ENCODE data around the gene OSTF1. TPM values are rescaled to one million over a fixed set of nuclear protein-coding genes. Genes with fewer than 3 reads are reported as not detected.
A peak's percentile ranks its signal among the peaks of the same experiment; 100 is the strongest.

OSTF1 gene
- total and polyA plus RNA-seq, 2 experiments from 2014 or later, result 22.4 to 29.1 TPM

DNA sequence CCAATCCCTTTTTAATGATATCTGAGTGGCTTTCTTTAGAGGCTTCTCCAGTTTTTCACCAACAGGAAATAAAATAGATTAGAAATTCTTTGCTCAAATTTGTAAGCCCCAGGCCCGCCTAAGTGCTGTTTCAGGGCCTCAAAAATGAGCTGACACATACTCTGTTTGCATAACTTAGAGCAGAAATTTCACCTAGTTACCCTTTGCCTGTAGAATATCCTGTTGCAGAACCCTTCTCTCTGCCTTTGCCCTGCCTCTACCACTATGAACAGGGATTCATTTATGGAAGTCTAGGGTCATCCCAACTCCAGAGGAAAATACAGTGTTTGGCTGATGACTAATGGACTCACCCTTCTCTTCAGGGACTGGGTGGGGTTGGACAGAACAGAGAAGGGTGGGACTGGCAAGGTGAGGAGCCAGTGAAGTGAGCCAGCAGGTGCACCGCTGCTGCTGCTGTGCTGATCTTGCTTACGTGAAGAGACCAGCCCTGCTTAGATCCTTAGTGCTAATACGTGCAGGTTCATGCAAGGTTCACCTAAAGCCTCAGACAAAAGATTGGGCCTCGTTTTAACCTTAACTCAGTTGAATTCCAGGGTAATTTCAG lies 22.8 kb downstream of the OSTF1 start:
- no peaks in the 10 kb centered on the region for H3K9me3 ChIP-seq (ENCODE audit: low read depth)
- H3K36me3 ChIP-seq (replicated peaks; ENCODE audit: insufficient read depth, low read depth), result no peaks in the 10 kb centered on the region
- H3K4me3 ChIP-seq, result no peak overlapping the region
- no peaks in the 10 kb centered on the region for H3K9me2 ChIP-seq (replicated peaks; ENCODE audit: insufficient read depth)
- 61% methylated on average over 5 of the region's 5 CpGs for WGBS (ENCODE audit: low lambda C conversion rate, missing lambda C conversion rate)
- peaks cover 55% of the 10 kb centered on the region for H3K79me2 ChIP-seq
- H4K20me1 ChIP-seq (ENCODE audit: insufficient read depth, poor library complexity, severe bottlenecking), result no peaks in the 10 kb centered on the region
- DNase-seq (ENCODE audit: low spot score), result peak; percentile 53
- no peak for TF ChIP-seq EZH2 (IDR thresholded peaks at IDR 0.05; ENCODE audit: borderline replicate concordance)
- TF ChIP-seq EZH2phosphoT487 (IDR thresholded peaks at IDR 0.05; ENCODE audit: low read depth, severe bottlenecking, unreplicated experiment), result no peak
- no peak for TF ChIP-seq CTCF (IDR thresholded peaks at IDR 0.05; ENCODE audit: poor library complexity)
- no peak overlapping the region for H2AFZ ChIP-seq
- peak overlapping the region; percentile 42 for H3K4me2 ChIP-seq
- no peaks in the 10 kb centered on the region for H3K27me3 ChIP-seq
- H3K27ac ChIP-seq, result peak overlapping the region; percentile 64
- H3K4me1 ChIP-seq (ENCODE audit: insufficient read depth), result no peaks in the 10 kb centered on the region

DNA sequence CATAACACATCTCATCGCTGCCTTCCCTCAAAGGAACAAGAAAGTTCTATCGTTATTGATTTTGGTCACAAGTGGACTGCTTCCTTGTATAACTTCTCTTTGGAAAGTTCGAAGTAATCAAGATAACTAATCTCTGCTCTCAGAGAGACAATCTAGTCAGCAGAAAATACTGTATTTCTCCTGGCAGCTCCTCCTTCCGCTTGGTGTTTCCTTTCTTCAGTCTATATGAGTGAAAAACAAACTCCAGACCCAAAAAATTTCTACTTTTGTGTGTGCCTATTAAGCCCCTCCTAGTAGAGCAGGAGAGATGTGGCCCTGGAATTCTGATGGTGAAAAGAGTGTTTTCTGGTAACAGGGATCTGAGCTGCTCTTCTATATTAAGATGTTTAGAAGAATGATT lies 24.5 kb downstream of the OSTF1 start:
- no peaks in the 10 kb centered on the region for H3K36me3 ChIP-seq (replicated peaks; ENCODE audit: insufficient read depth, low read depth)
- no peak overlapping the region for H2AFZ ChIP-seq
- no peaks in the 10 kb centered on the region for H4K20me1 ChIP-seq (ENCODE audit: insufficient read depth, poor library complexity, severe bottlenecking)
- H3K9me3 ChIP-seq (ENCODE audit: low read depth), result no peaks in the 10 kb centered on the region
- H3K79me2 ChIP-seq, result peaks cover 63% of the 10 kb centered on the region
- H3K4me2 ChIP-seq, result no peak overlapping the region
- H3K27ac ChIP-seq, result no peak overlapping the region
- no peaks in the 10 kb centered on the region for H3K4me1 ChIP-seq (ENCODE audit: insufficient read depth)
- TF ChIP-seq EZH2 (IDR thresholded peaks at IDR 0.05; ENCODE audit: borderline replicate concordance), result no peak
- no peak for TF ChIP-seq CTCF (IDR thresholded peaks at IDR 0.05; ENCODE audit: poor library complexity)
- no peak for TF ChIP-seq EZH2phosphoT487 (IDR thresholded peaks at IDR 0.05; ENCODE audit: low read depth, severe bottlenecking, unreplicated experiment)
- H3K4me3 ChIP-seq, result no peak overlapping the region
- DNase-seq (ENCODE audit: low spot score), result no peak
- H3K27me3 ChIP-seq, result no peaks in the 10 kb centered on the region
- WGBS (ENCODE audit: low lambda C conversion rate, missing lambda C conversion rate), result 65% methylated on average over 4 of the region's 4 CpGs
- H3K9me2 ChIP-seq (replicated peaks; ENCODE audit: insufficient read depth), result no peaks in the 10 kb centered on the region

DNA sequence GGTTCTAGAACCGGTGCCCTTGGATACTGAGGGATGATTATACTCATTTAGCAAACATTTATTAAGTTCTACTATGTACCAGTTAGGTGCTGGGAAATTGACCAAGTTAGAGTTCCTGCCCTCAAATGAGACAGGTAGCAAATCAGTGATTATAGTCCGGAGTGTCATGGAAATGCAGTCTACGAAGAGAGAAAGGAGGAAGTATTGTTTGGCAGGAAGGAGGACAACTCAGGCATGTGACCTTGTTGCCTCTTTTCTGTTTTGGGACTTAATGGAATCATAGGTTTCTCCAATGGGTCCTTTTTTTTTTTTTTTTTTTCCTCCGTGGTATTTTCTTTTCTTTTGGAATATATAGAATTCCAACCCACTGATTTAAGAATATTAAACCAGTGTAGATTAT lies 28.0 kb downstream of the OSTF1 start:
- H3K79me2 ChIP-seq, result peaks cover 45% of the 10 kb centered on the region
- TF ChIP-seq EZH2 (IDR thresholded peaks at IDR 0.05; ENCODE audit: borderline replicate concordance), result no peak
- no peak for TF ChIP-seq CTCF (IDR thresholded peaks at IDR 0.05; ENCODE audit: poor library complexity)
- no peak for TF ChIP-seq EZH2phosphoT487 (IDR thresholded peaks at IDR 0.05; ENCODE audit: low read depth, severe bottlenecking, unreplicated experiment)
- 89% methylated on average over 4 of the region's 4 CpGs for WGBS (ENCODE audit: low lambda C conversion rate, missing lambda C conversion rate)

More for the DNA sequence above, 28.0 kb downstream of the OSTF1 start:
- DNase-seq (ENCODE audit: low spot score), result no peak
- no peak overlapping the region for H2AFZ ChIP-seq
- no peaks in the 10 kb centered on the region for H4K20me1 ChIP-seq (ENCODE audit: insufficient read depth, poor library complexity, severe bottlenecking)
- H3K4me2 ChIP-seq, result no peak overlapping the region
- H3K9me2 ChIP-seq (replicated peaks; ENCODE audit: insufficient read depth), result no peaks in the 10 kb centered on the region
- no peaks in the 10 kb centered on the region for H3K4me1 ChIP-seq (ENCODE audit: insufficient read depth)
- no peak overlapping the region for H3K4me3 ChIP-seq
- no peaks in the 10 kb centered on the region for H3K27me3 ChIP-seq
- H3K9me3 ChIP-seq (ENCODE audit: low read depth), result no peaks in the 10 kb centered on the region
- H3K36me3 ChIP-seq (replicated peaks; ENCODE audit: insufficient read depth, low read depth), result no peaks in the 10 kb centered on the region
- no peak overlapping the region for H3K27ac ChIP-seq

Measured in hepatocyte (in vitro differentiated cells).